ENCODE results near the gene ESRRG. TPM values are rescaled to one million over a fixed set of nuclear protein-coding genes. Genes with fewer than 3 reads are reported as not detected.
A peak's percentile ranks its signal among the peaks of the same experiment; 100 is the strongest.

Gene ESRRG
- total and polyA plus RNA-seq, 2 experiments from 2014 or later = not detected

GRCh38 chr1:216749232-216749631, 26.0 kb upstream of the ESRRG start:
- H3F3A ChIP-seq (ENCODE audit: insufficient read depth) = no peaks in the 10 kb centered on the region
- H3K36me3 ChIP-seq (ENCODE audit: low read depth) = no peaks in the 10 kb centered on the region
- no peak overlapping the region for H2AFZ ChIP-seq
- H3K4me2 ChIP-seq (ENCODE audit: unreplicated experiment) = no peak overlapping the region
- no peak overlapping the region for H3K4me3 ChIP-seq
- DNase-seq = no peak
- no peaks in the 10 kb centered on the region for H4K20me1 ChIP-seq (ENCODE audit: insufficient read depth)
- no peak overlapping the region for H3K27ac ChIP-seq
- no peaks in the 10 kb centered on the region for H3K9me2 ChIP-seq (ENCODE audit: insufficient read depth)
- no peak overlapping the region for H3K9ac ChIP-seq
- in situ Hi-C loops (cut with MboI) = no loop called here
- TF ChIP-seq EZH2 (IDR thresholded peaks at IDR 0.05; ENCODE audit: insufficient read depth, poor library complexity, severe bottlenecking) = no peak
- no peaks in the 10 kb centered on the region for H3K9me3 ChIP-seq (ENCODE audit: low read depth)
- no peaks in the 10 kb centered on the region for H3K4me1 ChIP-seq (ENCODE audit: insufficient read depth)
- H3K27me3 ChIP-seq (replicated peaks; ENCODE audit: insufficient read depth) = peaks cover 8% of the 10 kb centered on the region; the same call in 1 of the 2 replicates
- 56 to 57% methylated on average over 9 of the region's 9 CpGs for WGBS, 2 experiments (ENCODE audit: low coverage in 1 of 2, low lambda C conversion rate in 2 of 2, missing lambda C conversion rate in 2 of 2)
- H3K79me2 ChIP-seq (ENCODE audit: insufficient read depth) = no peaks in the 10 kb centered on the region

DNA sequence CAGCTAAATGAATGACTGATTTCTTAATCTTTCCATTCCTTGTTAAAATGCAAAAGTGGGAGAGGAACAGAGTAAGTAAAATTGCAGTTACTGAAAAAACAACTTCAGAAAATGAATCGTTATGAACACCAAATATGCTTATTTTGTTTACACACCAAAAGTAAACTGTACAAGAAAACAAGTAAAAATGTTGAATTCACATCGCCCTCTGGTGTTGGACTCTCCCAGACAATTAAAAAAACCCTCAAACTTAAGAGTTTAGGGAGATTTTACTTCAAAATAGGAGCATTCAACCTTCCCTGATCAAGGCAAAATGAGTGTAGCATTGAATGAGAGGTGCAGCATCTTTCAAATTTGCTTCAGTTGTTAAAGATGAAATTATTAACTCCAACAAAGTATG, 19.4 kb upstream of the ESRRG start:
- H3F3A ChIP-seq (ENCODE audit: insufficient read depth) = no peaks in the 10 kb centered on the region
- in situ Hi-C loops (cut with MboI) = no loop called here
- no peak for TF ChIP-seq EZH2phosphoT487 (IDR thresholded peaks at IDR 0.05; ENCODE audit: insufficient read depth, low read depth)
- no peak for TF ChIP-seq EZH2 (IDR thresholded peaks at IDR 0.05; ENCODE audit: insufficient read depth, poor library complexity, severe bottlenecking)
- H3K9me2 ChIP-seq (ENCODE audit: insufficient read depth) = no peaks in the 10 kb centered on the region
- H3K27ac ChIP-seq = no peak overlapping the region
- H2AFZ ChIP-seq = no peak overlapping the region
- no peaks in the 10 kb centered on the region for H3K36me3 ChIP-seq (ENCODE audit: low read depth)
- no peaks in the 10 kb centered on the region for H3K4me1 ChIP-seq (ENCODE audit: insufficient read depth)
- peaks cover 10% of the 10 kb centered on the region; the same call in 1 of the 2 replicates for H3K27me3 ChIP-seq (replicated peaks; ENCODE audit: insufficient read depth)
- H3K79me2 ChIP-seq (ENCODE audit: insufficient read depth) = no peaks in the 10 kb centered on the region
- no peak overlapping the region for H3K4me3 ChIP-seq
- no peaks in the 10 kb centered on the region for H4K20me1 ChIP-seq (ENCODE audit: insufficient read depth)
- peak; percentile 17 for DNase-seq
- 3% methylated on average over 2 of the region's 2 CpGs for WGBS, 2 experiments (ENCODE audit: low coverage in 1 of 2, low lambda C conversion rate in 2 of 2, missing lambda C conversion rate in 2 of 2)
- no peak overlapping the region for H3K9ac ChIP-seq
- no peaks in the 10 kb centered on the region for H3K9me3 ChIP-seq (ENCODE audit: low read depth)
- no peak overlapping the region for H3K4me2 ChIP-seq (ENCODE audit: unreplicated experiment)

DNA sequence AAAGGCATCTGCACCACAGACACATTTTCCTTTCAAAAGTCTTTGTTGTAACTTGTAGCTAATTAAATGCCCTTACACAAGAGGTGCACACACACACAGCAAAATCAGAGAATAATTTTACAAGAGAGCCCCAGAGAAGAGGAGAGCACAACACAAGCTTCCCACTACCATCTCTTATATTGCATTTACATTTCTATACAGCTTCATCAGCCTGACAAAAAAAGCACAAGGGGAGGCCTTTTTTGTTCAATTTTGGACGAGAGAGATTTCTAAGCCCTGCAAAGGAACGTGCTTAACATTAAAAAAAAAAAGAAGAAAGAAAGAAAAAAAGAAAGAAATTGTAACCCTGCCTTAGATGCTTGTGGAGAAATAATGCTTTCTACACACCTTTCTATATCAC, 17.1 kb upstream of the ESRRG start:
- Histone ChIP-seq H3K9me2 (ENCODE audit: insufficient read depth) (no peaks in the 10 kb centered on the region), H4K20me1 (ENCODE audit: insufficient read depth) (no peaks in the 10 kb centered on the region), H2AFZ (no peak overlapping the region), H3K9me3 (ENCODE audit: low read depth) (no peaks in the 10 kb centered on the region), H3K36me3 (ENCODE audit: low read depth) (no peaks in the 10 kb centered on the region), H3K9ac (no peak overlapping the region), H3K79me2 (ENCODE audit: insufficient read depth) (no peaks in the 10 kb centered on the region), H3F3A (ENCODE audit: insufficient read depth) (no peaks in the 10 kb centered on the region), H3K27ac (no peak overlapping the region), H3K4me1 (ENCODE audit: insufficient read depth) (no peaks in the 10 kb centered on the region), H3K4me3 (no peak overlapping the region), H3K4me2 (ENCODE audit: unreplicated experiment) (no peak overlapping the region), H3K27me3 (replicated peaks; ENCODE audit: insufficient read depth) (peaks cover 10% of the 10 kb centered on the region; the same call in 1 of the 2 replicates)
- TF ChIP-seq EZH2 (IDR thresholded peaks at IDR 0.05; ENCODE audit: insufficient read depth, poor library complexity, severe bottlenecking) = no peak
- in situ Hi-C loops (cut with MboI) = no loop called here
- 0 to 3% methylated on average over 2 of the region's 2 CpGs for WGBS, 2 experiments (ENCODE audit: low coverage in 1 of 2, low lambda C conversion rate in 2 of 2, missing lambda C conversion rate in 2 of 2)
- DNase-seq = no peak

GRCh38 chr1:216739793-216740192, 16.6 kb upstream of the ESRRG start:
- Histone ChIP-seq H3K27ac (no peak overlapping the region), H3K27me3 (replicated peaks; ENCODE audit: insufficient read depth) (peaks cover 10% of the 10 kb centered on the region; the same call in 1 of the 2 replicates), H3K4me2 (ENCODE audit: unreplicated experiment) (no peak overlapping the region), H3K36me3 (ENCODE audit: low read depth) (no peaks in the 10 kb centered on the region), H3K79me2 (ENCODE audit: insufficient read depth) (no peaks in the 10 kb centered on the region), H3K9me3 (ENCODE audit: low read depth) (no peaks in the 10 kb centered on the region), H3K4me3 (no peak overlapping the region), H3K9ac (no peak overlapping the region), H4K20me1 (ENCODE audit: insufficient read depth) (no peaks in the 10 kb centered on the region), H3F3A (ENCODE audit: insufficient read depth) (no peaks in the 10 kb centered on the region), H2AFZ (no peak overlapping the region), H3K4me1 (ENCODE audit: insufficient read depth) (no peaks in the 10 kb centered on the region), H3K9me2 (ENCODE audit: insufficient read depth) (no peaks in the 10 kb centered on the region)
- in situ Hi-C loops (cut with MboI) = no loop called here
- 21 to 27% methylated on average over 5 of the region's 5 CpGs for WGBS, 2 experiments (ENCODE audit: low coverage in 1 of 2, low lambda C conversion rate in 2 of 2, missing lambda C conversion rate in 2 of 2)
- TF ChIP-seq EZH2 (IDR thresholded peaks at IDR 0.05; ENCODE audit: insufficient read depth, poor library complexity, severe bottlenecking) (no peak), EZH2phosphoT487 (IDR thresholded peaks at IDR 0.05; ENCODE audit: insufficient read depth, low read depth) (no peak)
- DNase-seq = no peak

GRCh38 chr1:216732121-216732520, 8.9 kb upstream of the ESRRG start:
- Histone ChIP-seq H3F3A (ENCODE audit: insufficient read depth) (no peaks in the 10 kb centered on the region), H3K36me3 (ENCODE audit: low read depth) (no peaks in the 10 kb centered on the region), H4K20me1 (ENCODE audit: insufficient read depth) (no peaks in the 10 kb centered on the region), H3K79me2 (ENCODE audit: insufficient read depth) (no peaks in the 10 kb centered on the region), H3K4me1 (ENCODE audit: insufficient read depth) (no peaks in the 10 kb centered on the region), H3K4me2 (ENCODE audit: unreplicated experiment) (no peak overlapping the region), H2AFZ (no peak overlapping the region), H3K4me3 (no peak overlapping the region), H3K27me3 (replicated peaks; ENCODE audit: insufficient read depth) (no peaks in the 10 kb centered on the region), H3K9me3 (ENCODE audit: low read depth) (no peaks in the 10 kb centered on the region), H3K9me2 (ENCODE audit: insufficient read depth) (no peaks in the 10 kb centered on the region), H3K9ac (no peak overlapping the region), H3K27ac (no peak overlapping the region)
- WGBS, 2 experiments (ENCODE audit: low coverage in 1 of 2, low lambda C conversion rate in 2 of 2, missing lambda C conversion rate in 2 of 2) = 27 to 36% methylated on average over 3 to 4 of the region's 4 CpGs
- no peak for TF ChIP-seq EZH2 (IDR thresholded peaks at IDR 0.05; ENCODE audit: insufficient read depth, poor library complexity, severe bottlenecking)
- no peak for TF ChIP-seq EZH2phosphoT487 (IDR thresholded peaks at IDR 0.05; ENCODE audit: insufficient read depth, low read depth)
- no peak for DNase-seq
- in situ Hi-C loops (cut with MboI) = no loop called here

All from GM23248 (cell line).